Measurements from ENCODE around the gene SLC50A1. TPM values are rescaled to one million over a fixed set of nuclear protein-coding genes. Genes with fewer than 3 reads are reported as not detected.
A peak's percentile ranks its signal among the peaks of the same experiment; 100 is the strongest.

SLC50A1 gene, protein sequence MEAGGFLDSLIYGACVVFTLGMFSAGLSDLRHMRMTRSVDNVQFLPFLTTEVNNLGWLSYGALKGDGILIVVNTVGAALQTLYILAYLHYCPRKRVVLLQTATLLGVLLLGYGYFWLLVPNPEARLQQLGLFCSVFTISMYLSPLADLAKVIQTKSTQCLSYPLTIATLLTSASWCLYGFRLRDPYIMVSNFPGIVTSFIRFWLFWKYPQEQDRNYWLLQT
- 46.9 and 54.7 TPM in 2 replicates for total RNA-seq (2014; rRNA removed; shearing (Covaris generic); ENCODE audit: low replicate concordance)

DNA sequence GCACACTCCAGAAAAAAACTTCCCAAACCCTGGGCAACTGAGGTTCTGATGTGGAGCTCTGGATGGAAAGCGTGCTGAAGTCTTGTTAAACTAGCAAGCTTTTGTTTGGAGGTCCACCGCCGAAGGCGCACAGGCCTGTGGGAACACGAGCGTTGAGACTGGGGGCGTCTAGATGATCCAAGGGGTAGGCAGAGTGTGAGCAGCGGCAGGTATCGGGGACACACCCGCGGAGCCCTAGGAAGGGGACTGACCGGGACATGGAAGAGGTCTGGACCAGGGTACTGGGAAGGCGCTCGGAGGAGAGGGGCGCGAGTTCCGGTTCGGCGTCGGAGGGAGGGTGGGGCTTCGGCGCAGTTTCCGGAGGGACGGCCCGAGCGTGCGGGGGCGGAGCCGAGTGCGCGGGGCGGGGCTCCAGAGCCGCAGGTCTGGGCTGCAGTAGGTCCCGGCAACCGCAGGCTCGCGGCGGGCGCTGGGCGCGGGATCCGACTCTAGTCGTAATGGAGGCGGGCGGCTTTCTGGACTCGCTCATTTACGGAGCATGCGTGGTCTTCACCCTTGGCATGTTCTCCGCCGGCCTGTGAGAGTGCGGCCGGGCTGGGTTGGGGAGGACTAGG, at the start of gene SLC50A1:
TSS of gene SLC50A1 (plus strand) at position 438 of the 614 bp plus-strand sequence. CDS start at position 498, 60 bp downstream.
- peak; percentile 92 for DNase-seq (ENCODE audit: low read depth)
- in situ Hi-C loops (cut with HindIII; ENCODE audit: low pct_unique_long_range_greater_than_20kb, low sequenced_read_pairs), result no loop called here

DNA sequence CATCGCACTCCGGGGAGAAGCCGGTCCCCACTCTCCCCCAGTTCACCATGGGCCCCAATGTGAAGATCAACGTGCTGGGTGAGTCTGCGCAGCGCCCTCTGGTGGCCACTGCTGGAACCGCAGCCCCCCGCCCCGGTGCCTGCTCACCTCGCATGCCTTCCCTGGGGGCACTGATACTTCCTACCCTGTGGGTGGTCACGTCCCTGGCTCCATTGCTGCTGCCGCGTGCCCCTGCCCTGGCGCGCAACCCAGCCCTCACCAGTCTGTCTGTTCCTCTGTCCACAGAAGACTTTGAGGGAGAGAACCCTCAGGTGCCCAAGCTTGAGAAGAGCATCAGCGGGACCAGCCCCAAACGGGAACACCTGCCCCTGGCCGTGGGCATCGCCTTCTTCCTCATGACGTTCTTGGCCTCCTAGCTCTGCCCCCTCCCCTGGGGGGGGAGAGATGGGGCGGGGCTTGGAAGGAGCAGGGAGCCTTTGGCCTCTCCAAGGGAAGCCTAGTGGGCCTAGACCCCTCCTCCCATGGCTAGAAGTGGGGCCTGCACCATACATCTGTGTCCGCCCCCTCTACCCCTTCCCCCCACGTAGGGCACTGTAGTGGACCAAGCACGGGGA, 49.4 kb upstream of the SLC50A1 start:
- DNase-seq (ENCODE audit: low read depth), result peak; percentile 59
- in situ Hi-C loops (cut with HindIII; ENCODE audit: low pct_unique_long_range_greater_than_20kb, low sequenced_read_pairs), result no loop called here

GRCh38 chr1:155086856-155087535, 48.7 kb upstream of the SLC50A1 start:
- in situ Hi-C loops (cut with HindIII; ENCODE audit: low pct_unique_long_range_greater_than_20kb, low sequenced_read_pairs), result no loop called here
- no peak for DNase-seq (ENCODE audit: low read depth)

GRCh38 chr1:155091071-155092051, 44.3 kb upstream of the SLC50A1 start:
- in situ Hi-C loops (cut with HindIII; ENCODE audit: low pct_unique_long_range_greater_than_20kb, low sequenced_read_pairs), result no loop called here
- peak; percentile 49 for DNase-seq (ENCODE audit: low read depth)

DNA sequence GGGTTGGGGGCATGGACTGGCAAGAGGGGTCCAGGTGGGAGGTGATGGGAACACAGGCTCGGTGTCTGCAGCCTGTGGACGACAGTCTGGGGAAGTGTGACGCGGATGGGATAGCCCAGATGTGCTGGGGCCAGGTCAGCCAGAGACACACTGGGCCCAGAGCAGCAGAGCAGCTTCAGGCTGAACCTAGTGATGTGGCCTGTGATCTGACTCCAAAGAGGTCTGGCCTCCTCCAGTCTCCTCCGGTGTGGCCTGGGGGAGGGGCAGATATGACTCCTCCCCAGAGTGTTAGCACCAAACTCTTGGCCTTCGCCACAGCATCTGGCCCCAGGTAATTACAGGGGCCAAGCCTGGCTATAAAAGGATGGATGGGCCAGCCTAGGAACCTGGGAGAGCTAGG, 43.5 kb upstream of the SLC50A1 start:
- DNase-seq (ENCODE audit: low read depth), result no peak
- in situ Hi-C loops (cut with HindIII; ENCODE audit: low pct_unique_long_range_greater_than_20kb, low sequenced_read_pairs), result no loop called here

DNA sequence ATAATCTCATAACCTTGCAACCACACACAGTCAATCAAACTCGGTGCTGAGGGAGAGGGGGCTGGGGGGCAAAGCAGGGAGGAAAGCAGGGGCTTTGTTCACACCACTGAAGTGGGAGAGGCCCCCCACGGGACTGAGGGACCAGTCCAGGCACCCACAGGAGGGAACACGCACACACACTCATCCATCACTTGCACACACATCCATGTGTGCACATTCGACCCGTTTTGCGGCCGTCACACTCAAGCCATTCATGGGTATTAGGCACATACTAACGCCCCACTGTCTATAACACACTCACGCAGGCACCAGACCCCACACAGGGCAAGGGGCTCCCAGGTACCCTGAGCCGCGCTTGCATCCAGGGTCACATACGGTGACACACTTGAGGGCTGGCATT, 43.0 kb upstream of the SLC50A1 start:
- DNase-seq (ENCODE audit: low read depth), result no peak
- in situ Hi-C loops (cut with HindIII; ENCODE audit: low pct_unique_long_range_greater_than_20kb, low sequenced_read_pairs), result no loop called here

- peak; percentile 32 for DNase-seq (ENCODE audit: low read depth)
- in situ Hi-C loops (cut with HindIII; ENCODE audit: low pct_unique_long_range_greater_than_20kb, low sequenced_read_pairs), result no loop called here
These were observed 41.6 kb upstream of the SLC50A1 start for GRCh38 chr1:155093911-155094621.

- DNase-seq (ENCODE audit: low read depth), result no peak
- in situ Hi-C loops (cut with HindIII; ENCODE audit: low pct_unique_long_range_greater_than_20kb, low sequenced_read_pairs), result no loop called here
These were observed 41.1 kb upstream of the SLC50A1 start for GRCh38 chr1:155094622-155094948.

DNA sequence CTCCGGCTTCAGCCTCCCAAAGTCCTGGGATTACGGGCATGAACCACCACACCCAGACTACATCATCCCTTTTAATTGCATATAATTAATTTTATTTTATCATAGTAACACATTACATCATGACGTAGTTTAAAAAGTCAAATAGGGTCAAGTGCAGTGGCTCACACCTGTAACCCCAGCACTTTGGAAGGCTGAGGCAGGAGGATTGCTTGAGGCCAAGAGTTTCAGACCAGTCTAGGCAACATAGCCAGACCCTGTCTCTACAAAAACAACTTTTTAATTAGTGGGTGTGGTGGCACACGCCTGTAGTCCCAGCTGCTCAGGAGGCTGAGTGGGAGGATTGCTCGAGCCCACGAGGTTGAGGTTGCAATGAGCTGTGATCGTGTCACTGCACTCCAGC, 36.3 kb upstream of the SLC50A1 start:
- in situ Hi-C loops (cut with HindIII; ENCODE audit: low pct_unique_long_range_greater_than_20kb, low sequenced_read_pairs), result no loop called here
- DNase-seq (ENCODE audit: low read depth), result no peak

DNA sequence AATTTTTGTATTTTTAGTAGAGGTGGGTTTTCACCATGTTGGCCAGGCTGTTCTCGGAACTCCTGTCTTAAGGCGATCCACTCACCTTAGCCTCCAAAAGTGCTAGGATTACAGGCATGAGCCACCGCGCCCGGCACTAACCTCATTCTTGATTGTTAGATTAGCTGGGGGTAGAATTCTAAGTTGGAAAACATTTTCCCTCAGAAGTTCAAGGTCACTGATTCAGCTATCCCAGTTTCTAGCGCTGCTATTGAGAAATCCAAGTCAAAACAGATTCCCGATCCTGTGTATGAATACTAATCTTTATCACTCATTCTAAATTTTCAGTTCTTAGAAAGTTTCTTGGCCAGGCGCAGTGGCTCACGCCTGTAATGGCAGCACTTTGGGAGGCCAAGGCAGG, 32.3 kb upstream of the SLC50A1 start:
- in situ Hi-C loops (cut with HindIII; ENCODE audit: low pct_unique_long_range_greater_than_20kb, low sequenced_read_pairs), result no loop called here
- no peak for DNase-seq (ENCODE audit: low read depth)

- in situ Hi-C loops (cut with HindIII; ENCODE audit: low pct_unique_long_range_greater_than_20kb, low sequenced_read_pairs), result no loop called here
- no peak for DNase-seq (ENCODE audit: low read depth)
These were observed 30.8 kb upstream of the SLC50A1 start for GRCh38 chr1:155104605-155105534.

DNA sequence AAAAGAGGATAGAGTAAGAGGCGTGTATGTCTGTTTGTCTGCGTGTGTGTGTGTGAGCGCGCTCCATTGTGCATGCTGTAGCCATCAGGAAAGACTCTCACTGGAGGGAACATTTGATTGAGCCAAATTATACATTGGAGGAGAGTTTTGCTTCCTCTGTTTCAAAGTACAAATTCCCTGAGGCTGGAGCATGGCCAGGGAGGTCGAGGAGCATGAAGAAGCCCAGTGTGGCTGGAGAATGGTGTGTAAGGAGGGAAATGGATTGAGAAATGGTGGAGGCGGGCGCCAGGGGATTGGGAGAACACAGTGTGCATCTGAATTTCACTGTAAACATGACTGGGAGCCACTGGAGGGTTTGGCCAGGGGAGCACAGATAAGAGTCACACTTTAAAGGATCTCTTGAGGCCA, 30.0 kb upstream of the SLC50A1 start:
- in situ Hi-C loops (cut with HindIII; ENCODE audit: low pct_unique_long_range_greater_than_20kb, low sequenced_read_pairs), result no loop called here

DNA sequence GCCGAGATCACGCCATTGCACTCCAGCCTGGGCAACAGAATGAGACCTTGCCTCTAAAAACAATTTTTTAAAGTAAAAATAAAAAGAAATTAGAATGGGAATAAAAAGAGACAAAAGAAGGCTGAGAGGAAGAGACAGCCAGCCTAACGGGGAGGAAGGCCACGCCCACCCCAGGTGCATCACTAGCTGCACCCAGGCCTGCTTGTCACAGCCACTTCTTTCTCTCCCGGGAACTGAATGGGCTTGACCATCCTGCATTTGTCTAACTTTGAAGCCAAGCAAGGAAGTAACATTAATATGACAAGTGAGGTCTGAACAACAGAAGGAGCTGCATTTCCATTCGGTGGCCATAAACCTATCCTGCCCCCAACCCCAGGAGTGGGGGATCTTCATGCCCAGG, 28.8 kb upstream of the SLC50A1 start:
- no peak for DNase-seq (ENCODE audit: low read depth)
- in situ Hi-C loops (cut with HindIII; ENCODE audit: low pct_unique_long_range_greater_than_20kb, low sequenced_read_pairs), result no loop called here

More for the DNA sequence above, 30.0 kb upstream of the SLC50A1 start:
- DNase-seq (ENCODE audit: low read depth), result no peak

DNA sequence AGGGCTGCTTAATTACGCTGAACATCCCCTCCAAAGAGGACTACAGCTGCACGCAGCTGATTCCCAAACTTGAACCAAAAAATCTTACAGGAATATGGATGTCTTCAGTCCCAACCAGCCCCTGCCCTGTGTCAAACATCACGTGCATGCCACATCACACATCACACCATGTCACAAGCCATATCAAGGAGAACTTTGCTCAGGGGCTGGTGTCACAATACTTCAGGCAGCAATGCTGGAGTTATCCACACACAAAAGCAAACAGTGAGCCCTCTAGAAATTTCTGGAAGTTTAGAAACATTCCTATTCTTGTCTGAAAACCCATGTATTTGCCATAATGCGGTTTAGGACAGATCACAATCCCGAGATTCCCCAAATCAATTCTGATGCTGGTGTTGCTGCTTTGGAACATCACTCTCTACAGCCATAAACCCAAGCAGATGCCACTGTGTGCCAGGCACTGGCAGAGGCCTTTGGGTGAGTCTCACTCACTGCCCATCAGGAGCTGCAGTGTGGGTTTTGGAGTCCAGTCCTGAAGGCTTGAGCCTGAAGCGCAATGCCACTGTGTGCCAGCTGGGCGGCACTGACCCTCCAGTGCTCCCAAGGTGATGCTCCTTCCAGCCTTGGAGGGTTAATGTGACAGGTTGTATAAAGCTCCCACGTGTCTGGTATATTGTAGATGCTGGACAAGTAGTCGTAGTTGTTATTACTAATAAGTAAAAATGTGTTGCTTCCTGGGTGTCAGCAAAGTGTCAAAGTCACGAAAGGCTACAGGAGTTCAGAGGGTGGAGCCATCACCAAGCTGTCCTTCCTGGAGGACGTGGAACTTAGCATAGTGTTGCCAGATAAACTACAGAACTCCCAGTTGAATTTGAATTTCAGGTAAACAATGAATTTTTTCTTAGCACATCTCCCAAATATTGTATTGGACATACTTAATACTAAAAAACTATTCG, 28.1 kb upstream of the SLC50A1 start:
- in situ Hi-C loops (cut with HindIII; ENCODE audit: low pct_unique_long_range_greater_than_20kb, low sequenced_read_pairs), result no loop called here
- no peak for DNase-seq (ENCODE audit: low read depth)

GRCh38 chr1:155108296-155108695, 27.4 kb upstream of the SLC50A1 start:
- in situ Hi-C loops (cut with HindIII; ENCODE audit: low pct_unique_long_range_greater_than_20kb, low sequenced_read_pairs), result no loop called here
- no peak for DNase-seq (ENCODE audit: low read depth)

- in situ Hi-C loops (cut with HindIII; ENCODE audit: low pct_unique_long_range_greater_than_20kb, low sequenced_read_pairs), result no loop called here
- no peak for DNase-seq (ENCODE audit: low read depth)
These were observed 25.3 kb upstream of the SLC50A1 start for GRCh38 chr1:155110381-155110780.
